Transverse colon (tissue), 3 donors: ENCODE data around the gene ANP32A.

ENCODE experiments used
- CTCF ChIP-seq, 5 experiments: fragments of 200-600 bp in 3 of 5; fragments of 450-650 bp in 2 of 5; sonication (generic) in 3 of 5; IDR thresholded peaks; 1 replicate in 2 of 5; 2 replicates in 3 of 5; pipeline ENCODE4 v1.5.1; 2016 to 2017; ENCODE audit warnings: antibody characterized with exemption in 5 of 5, inconsistent platforms in 3 of 5, mild to moderate bottlenecking in 2 of 5, moderate library complexity in 1 of 5
- POLR2A ChIP-seq: fragments of 450-650 bp; IDR thresholded peaks from one replicate; pipeline ENCODE4 v1.6.1; 2016; ENCODE audit warnings: antibody characterized with exemption, mild to moderate bottlenecking, moderate library complexity

- TF ChIP-seq CTCF (IDR thresholded peaks at IDR 0.05) (no peak), POLR2A (no peak)
These were observed 35.2 kb downstream of the ANP32A start for GRCh38 chr15:68785541-68785940.
